Left lobe of liver (tissue), 2 donors: Measurements from ENCODE around the gene XYLB. TPM values are rescaled to one million over a fixed set of nuclear protein-coding genes. Genes with fewer than 3 reads are reported as not detected.
"Not testable (repeated sequence)": the region's sequence is repeated elsewhere in the genome, so short reads cannot be mapped to it uniquely, and the experiment has no call there.

Experiments
- ATAC-seq: fragments of 200-7000 bp; cut with Tn5 transposase; one replicate; pipeline ENCODE4 v1.9.1; 2020; ENCODE audit warnings: mild to moderate bottlenecking, moderate library complexity
- DNase-seq: peaks from one replicate; pipeline ENCODE4 v3.0.0-alpha.2; 2020; ENCODE audit warnings: low spot score
- total RNA-seq: library from RNA; stranded (reverse); gene quantifications from one replicate; pipeline ENCODE4 v1.2.1, GENCODE V29; 2021
- donor health status: DM: no; HTN: no; CAD: no; lungs with moderate emphysema.
- donor health status: DM: no; HTN: yes; CAD: no.

The XYLB gene
- total RNA-seq, 1 donor from 2014 or later: 45.8 TPM

- ATAC-seq, DNase-seq: not testable (repeated sequence)
These were observed 25.9 kb upstream of the XYLB start for GRCh38 chr3:38320638-38321037.

- DNase-seq (no peak), ATAC-seq (no peak)
These were observed 23.5 kb upstream of the XYLB start for GRCh38 chr3:38323060-38323459.

- ATAC-seq (no peak), DNase-seq (no peak)
These were observed 21.3 kb upstream of the XYLB start for GRCh38 chr3:38325256-38325655.

GRCh38 chr3:38327335-38328009, 19.1 kb upstream of the XYLB start:
- no peak for ATAC-seq
- no peak for DNase-seq

DNA sequence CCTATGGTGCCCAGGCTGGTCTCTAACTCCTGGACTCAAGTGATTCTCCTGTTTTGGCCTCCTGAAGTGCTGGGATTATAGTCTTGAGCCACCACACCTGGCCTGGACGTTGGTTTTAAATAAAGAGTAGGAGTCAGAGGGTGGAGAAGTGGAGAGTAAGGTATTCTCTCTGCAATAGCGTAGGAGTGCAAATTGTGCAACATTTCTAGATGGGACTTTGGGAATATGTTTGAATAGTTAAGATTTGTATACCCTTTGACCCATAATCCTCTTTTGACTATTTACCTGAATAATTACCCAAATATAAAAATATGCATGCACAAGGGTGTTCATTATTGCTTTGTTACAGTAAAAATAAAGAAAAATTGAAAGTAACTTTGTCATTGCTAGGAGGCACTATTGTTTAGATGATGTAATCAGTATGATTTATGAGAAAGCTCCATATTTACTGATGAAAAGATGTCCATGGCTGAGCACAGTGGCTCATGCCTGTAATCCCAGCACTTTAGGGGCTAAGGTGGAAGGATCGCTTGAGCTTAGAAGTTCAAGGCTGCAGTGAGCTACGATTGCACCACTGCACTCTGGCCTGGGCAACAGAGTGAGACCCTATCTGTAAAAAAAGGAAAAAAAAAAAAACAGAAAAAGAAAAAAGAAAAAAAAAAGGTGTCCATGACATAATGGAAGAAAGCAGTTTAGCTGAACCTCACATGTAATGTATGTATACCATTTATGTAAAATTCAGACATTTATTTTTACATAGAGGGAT, 15.1 kb upstream of the XYLB start:
- peak; percentile 22 for DNase-seq
- ATAC-seq: peak; percentile 65

DNA sequence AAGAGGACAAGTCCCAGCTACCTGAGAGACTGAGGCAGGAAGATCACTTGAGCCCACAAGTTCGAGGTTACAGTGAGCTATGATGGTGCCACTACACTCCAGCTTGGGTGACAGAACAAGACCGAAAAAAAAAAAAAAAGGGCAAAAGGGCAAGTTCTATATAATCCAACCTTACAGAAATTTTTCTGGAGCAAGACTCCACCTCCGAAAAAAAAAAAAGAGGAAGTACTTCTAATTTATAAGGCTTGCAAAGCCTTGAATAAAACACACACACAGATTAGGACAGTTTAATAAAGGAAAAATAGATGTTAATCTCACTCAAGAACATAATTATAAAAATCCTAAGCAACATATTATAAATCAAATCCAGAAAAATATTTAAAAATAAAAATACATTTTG, 14.4 kb upstream of the XYLB start:
- no peak for ATAC-seq
- no peak for DNase-seq

GRCh38 chr3:38334142-38335055, 12.2 kb upstream of the XYLB start:
- DNase-seq (no peak), ATAC-seq (peak; percentile 23)

DNA sequence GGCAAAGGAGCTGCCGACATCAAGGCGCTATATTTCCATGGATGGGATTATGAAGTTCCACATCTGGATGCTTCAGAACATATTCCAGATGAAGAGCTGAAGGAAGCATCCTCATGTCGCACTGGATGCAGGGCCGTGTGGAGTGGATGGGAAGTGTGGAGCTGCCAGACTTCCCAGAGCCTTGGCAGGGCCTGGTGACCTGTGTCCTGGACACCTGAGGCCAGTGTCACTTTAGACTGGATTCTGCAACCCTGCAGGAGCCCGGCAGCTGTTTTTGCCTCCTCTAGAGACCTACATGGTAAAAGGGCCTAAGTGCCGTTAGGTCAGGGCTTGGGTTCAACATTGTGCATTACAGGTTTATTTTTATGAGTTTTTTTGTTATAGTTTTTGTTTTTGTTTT, 11.3 kb upstream of the XYLB start:
- ATAC-seq (peak; percentile 84), DNase-seq (no peak)

GRCh38 chr3:38337703-38338102, 8.9 kb upstream of the XYLB start:
- no peak for DNase-seq
- ATAC-seq: peak; percentile 71

DNA sequence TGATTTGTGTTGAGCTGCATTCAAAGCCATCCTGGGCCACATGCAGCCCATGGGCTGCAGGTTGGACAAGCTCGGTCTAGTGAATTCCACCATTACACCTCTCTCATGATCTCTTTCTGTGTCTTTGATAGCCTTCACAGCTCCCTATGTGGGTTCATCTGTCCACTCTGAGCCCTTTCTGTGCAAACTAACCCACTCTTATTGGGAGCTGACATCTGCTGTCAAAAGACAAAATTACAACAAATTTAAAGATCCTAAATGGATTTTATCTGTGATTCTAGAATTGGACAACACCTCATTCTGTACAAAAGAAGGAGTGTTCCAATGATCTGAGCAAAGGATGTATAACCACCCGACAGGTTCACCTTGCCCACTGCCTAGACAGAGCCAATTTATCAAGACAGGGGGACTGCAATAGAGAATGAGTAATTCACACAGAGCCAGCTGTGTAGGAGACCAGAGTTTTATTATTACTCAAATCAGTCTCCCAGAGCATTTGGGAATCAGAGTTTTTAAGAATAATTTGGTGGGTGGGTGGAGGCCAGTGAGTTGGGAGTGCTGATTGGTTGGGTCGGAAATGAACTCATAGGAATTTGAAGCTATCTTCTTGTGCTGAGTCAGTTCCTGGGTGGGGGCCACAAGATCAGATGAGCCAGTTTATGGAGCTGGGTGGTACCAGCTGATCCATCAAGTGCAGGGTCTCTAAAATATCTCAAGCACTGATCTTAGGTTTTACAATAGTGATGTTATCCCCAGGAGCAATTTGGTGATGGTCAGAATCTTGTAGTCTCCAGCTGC, 2.6 kb upstream of the XYLB start:
- no peak for DNase-seq
- no peak for ATAC-seq

DNA sequence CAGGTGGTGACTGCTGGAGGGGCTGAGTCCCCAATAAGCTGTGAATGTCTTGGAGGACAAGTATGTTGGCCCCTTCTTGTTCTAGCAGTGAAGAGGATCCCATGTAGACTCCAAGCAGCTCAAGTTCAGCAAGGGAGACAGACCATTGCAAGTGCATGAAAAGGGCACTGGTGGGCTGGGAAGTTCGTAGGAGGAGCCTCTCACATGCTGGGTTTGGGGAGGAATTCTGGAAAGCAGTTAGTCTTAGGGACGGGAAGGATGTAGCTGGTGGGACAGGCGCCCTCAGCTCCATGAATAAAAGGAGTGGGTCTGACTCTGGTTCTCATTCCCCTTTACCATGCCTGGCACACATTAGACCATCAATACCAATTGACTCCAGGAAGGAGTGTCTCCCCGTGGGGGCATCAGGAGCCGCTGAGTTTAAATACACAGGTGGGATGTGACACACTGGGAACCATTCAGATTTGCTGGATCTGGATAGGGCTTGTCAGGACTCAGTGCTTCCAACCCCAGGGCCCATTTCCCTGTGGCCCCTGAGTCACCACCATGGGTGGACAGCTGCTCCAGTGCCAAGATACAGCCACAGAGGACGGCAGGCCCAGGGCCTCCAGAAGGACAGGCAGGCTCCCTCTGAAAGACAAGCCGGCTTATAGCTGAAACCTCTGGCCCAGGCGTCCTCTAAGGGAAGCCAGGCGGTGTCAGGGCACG, 552 bp upstream of the XYLB start:
- ATAC-seq (peak; percentile 40), DNase-seq (no peak)

DNA sequence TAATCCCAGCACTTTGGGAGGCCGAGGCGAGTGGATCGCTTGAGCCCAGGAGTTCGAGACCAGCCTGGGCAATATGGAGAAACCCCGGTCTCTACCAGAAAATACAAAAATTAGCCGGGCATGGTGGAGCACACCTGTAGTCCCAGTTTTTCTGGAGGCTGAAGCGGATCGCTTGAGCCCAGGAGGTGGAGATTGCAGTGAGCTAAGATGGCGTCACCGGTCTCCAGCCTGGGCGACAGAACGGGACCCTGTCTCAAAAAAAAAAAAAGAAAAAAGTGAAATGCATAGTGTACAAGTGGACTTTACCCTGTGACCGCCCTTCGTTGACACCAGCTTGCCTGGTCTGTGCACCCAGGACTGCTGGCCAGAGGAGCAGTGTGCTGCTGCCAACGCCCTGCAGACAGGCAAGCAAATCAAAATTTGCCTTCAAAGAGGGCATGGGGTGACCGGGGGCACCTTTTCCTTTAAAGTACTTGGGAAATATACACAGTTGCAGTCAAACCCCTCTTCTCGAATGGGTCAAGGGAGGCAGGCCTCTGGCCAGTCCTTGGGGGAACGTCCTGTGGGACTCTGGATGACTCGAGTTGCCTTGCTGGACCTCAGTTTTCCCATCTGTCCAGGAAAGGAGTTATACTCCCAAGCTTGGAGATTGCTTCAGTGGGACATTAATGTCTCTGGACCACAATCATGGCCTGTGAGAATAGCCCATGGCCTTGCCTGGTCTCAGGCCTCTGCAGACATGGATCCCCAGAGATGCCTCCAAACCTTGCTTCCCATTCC, 1.0 kb downstream of the XYLB start:
- ATAC-seq: peak; percentile 70
- DNase-seq: peak; percentile 88

DNA sequence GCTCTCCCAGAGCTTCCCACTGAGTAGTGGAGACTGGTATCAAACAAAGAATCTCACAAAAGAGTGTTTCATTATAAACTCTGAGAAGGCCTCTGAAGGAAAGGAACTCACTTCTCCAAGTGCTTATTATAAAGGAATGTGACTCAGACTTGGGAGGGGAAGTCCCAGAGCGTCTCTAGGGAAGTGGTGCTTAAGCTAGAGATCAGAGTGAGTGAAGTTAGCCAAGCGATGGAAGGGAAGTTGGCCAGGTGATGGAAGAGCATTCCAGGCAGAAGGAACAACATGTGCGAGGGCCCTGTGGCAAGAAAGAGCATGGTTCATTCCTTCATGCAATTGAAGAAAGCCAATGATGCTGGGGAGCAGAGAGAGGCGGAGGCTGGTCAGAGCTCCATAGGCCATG, 2.3 kb downstream of the XYLB start:
- DNase-seq: no peak
- no peak for ATAC-seq

DNA sequence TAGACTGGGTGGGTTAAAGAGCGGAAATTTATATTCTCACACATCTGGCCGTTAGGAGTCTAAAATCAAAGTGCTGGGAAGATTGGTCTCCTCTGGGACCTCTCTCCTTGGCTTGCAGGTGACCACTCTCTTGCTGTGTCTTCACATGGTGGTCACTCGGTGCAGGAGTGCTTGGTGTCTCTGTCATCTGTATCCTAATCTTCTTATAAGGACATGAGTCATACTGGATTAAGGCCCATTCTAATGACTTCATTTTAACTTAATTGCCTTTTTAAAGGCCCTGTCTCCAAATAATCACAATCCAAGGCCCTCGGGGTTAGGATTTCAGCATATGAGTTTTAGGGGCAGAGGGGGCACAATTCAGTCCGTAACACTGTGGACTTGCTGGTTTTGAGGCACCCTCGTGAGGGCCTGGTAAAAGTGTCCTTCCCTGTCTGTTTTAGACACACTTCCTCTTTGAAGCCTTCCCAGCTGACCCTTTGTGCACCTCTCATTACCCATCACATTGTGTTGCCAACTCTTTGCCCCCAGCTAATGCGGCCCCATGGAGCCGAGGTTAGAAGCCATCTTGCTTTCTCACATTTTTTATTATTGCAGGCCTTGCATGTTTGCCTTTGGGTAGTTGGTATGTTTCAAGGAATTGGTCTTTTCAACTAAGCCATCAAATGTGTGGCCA, 3.2 kb downstream of the XYLB start:
- no peak for DNase-seq
- no peak for ATAC-seq

DNA sequence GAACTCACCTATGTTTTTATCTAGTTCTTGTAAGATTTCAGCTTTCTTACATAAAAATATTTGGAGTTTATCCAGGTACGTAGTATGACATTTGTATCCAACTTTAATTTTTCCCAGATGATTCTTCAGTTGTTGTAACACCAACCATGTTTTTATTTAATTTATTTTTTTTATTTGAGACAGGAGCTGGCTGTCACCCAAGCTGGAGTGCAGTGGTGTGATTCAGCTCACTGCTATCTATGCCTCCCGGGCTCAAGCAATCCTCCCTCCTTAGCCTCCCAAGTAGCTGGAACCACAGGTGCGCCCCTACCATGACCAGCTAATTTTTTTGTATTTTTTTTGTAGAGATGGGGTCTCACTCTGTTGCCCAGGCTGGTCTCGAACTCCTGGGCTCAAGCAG, 6.6 kb downstream of the XYLB start:
- DNase-seq (no peak), ATAC-seq (no peak)

GRCh38 chr3:38354588-38355330, 8.2 kb downstream of the XYLB start:
- ATAC-seq (peak; percentile 28), DNase-seq (no peak)

DNA sequence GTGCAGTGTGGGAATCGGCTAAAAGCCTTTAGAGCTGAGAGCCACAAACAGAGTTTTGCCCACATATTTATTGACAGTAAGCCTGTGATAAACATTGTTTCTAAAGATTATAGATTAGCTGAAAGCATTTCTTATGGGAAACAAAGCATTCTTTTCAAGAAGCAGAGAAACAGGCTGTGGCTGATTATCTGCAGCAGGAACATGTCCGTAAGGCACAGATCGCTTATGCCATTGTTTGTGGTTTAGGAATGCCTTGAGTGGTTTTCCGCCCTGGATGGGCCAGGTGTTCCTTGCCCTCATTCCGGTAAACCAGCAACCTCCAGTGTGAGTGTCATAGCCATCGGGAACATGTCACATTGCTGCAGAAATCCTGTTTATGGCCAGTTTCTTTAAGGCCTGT, 12.5 kb downstream of the XYLB start:
- no peak for ATAC-seq
- no peak for DNase-seq

DNA sequence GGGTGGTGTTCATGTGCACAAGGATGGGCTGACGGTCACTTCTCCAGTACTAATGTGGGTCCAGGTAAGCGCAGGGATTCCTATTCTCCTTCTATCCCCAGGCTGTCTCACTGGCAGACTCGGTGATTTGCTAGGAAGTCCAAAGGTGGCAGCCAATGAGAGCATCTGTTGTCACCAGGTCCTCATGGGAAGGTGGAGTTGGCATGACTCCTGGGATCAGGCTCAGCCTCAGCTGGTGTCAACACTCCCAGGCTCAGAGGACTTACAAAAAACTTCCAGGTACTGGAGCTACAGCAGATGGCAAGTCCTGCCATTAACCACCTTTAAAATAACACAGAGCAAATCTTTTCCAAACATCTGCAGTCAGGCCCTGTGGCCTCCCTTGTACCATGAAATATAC, 13.8 kb downstream of the XYLB start:
- no peak for DNase-seq
- peak; percentile 83 for ATAC-seq
